Islet precursor cell (in vitro differentiated cells): ENCODE data around the gene KCNN3.

ENCODE experiments used
- DNase-seq: peaks from one replicate; pipeline ENCODE4 v3.0.0-alpha.2; 2018

The KCNN3 gene

DNA sequence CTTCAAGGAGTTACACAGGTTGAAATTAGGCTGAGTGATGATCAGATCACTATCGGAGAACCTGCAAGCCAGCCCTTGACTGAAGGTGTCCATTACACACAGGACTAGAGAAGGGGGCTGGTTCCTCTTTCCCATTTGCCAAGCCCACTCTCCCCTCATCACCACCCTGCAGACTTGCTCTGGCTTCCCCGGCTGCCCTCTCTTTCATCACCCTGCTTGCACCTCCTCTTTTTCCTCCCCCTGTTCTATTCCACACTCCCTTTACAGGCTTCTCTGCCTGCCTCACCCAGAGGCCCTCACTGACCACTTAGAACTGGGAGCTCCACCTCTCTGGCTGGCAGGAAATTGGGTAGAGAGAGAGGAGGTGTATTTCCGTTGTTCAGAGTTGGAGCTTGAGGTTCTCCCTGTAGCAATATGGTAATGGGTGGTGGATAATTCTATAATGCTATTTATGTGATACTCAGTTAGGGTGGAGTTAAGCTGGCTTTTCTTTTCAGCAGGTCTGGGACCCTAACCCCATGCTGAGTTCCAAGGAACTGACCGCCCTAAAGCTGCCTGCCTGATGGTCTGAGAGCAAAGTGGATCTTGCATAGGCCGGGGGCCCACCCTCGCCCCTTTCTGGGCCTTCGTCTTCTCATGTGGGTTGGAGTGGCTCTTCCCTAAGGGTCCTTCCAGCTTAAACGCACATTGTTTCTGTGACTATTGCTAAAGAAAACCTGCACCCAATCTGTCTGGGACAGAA, 150.3 kb downstream of the KCNN3 start:
- DNase-seq: no peak

DNA sequence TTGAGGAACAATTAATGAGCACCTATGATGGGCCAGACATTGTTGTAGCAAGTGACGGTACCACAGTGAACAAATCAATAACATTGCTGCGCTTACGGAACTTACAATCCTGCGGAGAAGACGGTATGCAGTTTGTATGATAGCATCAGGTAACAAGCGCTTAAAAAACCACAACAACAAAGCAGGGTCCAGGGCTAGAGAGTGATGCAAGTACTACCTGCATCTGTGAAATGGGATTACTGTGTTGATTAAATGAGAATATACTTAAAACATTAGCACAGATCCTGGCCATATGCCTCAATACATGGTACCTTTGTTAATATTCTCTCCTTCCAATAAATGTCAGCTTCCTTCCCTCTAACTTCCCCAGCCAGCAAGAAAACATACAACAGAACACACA, 151.5 kb downstream of the KCNN3 start:
- no peak for DNase-seq

DNA sequence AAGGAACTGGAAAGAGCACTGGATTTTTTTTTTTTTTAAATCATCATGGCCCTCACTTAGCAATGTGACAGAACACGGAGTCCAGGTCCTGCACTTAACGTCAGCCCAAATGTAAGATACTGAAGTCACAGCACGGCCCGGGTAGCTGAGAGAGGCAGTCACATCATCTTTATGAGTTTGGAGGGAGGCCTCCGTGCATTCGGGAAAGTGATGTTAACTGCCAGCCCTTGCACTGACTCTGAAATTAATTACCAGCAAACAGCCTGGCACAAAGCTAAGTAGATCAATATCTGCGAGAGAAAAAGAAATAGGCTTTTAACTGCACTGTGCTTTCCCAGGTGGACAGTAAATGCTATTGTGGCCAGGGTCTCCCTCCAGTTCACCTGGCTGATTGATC, 152.6 kb downstream of the KCNN3 start:
- DNase-seq: no peak

DNA sequence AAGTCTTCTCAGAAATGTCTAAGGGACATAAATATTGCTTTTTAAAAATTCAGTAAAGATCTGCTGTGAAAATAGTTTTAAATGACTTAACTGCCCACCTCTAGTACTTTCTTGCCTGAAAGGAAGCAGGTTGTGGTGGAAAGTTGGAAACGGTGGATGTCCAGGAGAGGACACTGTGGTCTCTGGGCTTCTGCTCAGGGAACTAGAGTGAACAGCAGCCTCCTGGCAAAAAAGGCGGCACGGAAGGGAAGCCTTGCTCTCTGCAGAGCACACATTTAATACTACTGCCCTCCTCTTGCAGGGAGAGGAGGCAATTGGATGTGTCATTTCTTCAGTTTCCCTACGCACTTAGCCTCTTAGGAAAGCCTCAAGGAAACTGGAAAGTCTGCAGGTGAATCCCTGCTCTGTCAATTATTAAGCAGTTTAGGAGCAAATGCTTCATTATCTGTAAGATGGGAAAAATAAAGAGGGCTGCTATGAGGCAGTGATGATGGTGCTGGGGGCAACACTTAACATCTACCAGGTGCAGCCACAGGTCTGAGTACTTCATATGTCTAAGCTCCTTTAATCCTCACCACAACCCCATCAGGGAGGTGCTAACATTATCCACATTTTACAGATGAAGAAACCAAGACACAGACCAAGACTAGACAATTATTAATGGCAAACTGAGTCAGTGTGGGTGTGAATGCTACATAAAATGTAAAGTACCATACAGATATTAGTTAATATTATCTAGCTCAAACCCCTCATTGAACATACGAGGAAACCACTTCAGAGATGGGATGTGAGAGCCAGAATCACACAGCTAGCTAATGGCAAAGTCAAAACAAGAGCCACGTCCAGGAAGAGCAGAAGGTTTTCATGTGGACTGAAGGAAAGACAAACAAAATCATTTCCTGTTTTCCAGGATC, 153.2 kb downstream of the KCNN3 start:
- no peak for DNase-seq

DNA sequence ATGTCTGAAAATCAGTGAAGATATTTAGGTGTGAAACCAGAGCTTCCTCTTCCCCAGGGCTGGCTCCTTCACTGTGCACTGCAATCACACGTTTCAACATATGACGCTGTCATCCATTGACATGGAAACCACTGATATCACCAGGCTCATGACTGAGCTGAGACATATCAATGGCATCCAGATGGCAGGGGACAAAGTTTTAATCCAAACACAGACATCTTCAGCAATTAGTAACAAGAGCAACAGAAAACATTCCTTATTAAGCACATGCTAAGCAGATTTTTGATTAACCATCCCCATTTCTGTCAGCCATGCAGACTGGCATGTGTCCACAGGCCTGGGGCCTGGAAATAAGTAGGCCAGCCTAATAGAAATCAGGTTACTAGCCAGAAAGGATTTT, 154.1 kb downstream of the KCNN3 start:
- no peak for DNase-seq

DNA sequence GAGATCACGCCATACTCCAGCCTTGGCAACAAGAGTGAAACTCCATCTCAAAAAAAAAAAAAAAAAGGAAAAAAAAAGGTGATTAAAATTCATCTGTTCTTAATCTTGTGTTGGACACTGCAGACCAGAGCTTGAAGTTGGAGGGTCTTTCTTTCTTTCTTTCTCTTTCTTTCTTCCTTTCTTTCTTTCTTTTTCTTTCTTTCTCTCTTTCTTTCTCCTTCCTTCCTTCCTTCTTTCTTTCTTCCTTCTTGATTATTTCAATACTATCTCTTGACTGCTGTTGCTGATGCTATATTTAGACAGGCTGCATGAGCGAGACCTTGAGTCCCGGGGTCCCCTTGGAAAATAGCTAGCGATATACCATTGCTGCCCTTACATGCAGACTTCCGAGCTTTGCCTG, 154.7 kb downstream of the KCNN3 start:
- DNase-seq: no peak

DNA sequence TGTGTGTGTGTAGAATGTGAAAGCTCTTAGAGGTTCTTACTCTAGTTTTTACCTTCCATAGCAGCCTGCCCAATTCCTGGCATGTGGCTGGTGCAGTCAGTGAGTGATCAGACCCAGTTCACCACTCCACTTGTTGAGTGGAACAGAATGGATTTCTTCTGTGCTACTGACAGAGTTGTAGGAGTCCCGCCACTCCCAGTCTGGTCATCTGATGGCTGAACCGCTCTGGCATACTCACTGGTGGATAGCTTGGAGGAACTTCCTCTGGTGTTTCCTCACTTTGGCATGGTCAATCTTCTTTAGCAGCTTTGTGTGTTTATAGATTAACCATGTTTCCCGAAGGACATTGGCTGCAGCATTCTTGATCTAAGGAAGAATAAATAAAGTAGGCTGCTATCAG, 155.4 kb downstream of the KCNN3 start:
- DNase-seq: no peak

DNA sequence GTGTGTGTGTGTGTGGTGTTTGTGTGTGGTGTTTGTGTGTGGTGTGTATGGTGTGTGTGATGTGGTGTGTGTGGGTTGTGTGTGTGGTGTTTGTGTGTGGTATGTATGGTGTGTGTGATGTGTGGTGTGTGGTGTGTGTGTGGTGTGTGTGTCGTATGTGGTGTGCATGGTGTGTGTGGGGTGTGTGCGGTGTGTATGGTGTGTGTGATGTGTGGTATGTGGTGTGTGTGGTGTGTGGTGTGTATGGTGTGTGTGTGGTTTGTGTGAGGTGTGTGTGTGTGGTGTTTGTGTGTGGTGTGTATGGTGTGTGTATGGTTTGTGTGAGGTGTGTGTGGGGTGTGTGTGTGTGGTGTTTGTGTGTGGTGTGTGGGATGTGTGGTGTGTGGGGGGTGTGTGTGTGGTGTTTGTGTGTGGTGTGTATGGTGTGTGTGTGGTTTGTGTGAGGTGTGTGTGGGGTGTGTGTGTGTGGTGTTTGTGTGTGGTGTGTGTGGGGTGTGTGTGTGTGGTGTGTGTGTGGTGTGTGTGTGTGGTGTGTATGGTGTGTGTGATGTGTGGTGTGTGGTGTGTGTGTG, 155.9 kb downstream of the KCNN3 start:
- DNase-seq: peak; percentile 25

DNA sequence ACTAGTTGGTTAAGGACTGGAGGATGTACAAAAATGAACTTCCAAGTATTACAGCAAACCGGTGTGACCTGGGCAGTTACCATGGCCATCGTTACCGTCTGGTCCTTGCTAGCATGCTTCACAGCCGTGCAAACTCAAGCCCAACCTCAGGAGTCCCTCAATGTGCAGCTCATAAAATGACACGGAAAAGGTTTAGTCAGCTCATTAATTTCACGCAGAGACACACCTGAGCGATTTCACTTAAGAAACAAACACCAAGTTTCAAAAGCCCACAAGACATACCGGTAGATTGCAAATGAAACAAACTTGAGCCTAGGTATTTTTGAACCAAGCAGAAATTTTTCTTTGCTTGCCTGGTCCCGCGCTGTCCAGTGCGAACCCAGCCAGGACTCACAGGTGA, 157.1 kb downstream of the KCNN3 start:
- peak; percentile 32 for DNase-seq

DNA sequence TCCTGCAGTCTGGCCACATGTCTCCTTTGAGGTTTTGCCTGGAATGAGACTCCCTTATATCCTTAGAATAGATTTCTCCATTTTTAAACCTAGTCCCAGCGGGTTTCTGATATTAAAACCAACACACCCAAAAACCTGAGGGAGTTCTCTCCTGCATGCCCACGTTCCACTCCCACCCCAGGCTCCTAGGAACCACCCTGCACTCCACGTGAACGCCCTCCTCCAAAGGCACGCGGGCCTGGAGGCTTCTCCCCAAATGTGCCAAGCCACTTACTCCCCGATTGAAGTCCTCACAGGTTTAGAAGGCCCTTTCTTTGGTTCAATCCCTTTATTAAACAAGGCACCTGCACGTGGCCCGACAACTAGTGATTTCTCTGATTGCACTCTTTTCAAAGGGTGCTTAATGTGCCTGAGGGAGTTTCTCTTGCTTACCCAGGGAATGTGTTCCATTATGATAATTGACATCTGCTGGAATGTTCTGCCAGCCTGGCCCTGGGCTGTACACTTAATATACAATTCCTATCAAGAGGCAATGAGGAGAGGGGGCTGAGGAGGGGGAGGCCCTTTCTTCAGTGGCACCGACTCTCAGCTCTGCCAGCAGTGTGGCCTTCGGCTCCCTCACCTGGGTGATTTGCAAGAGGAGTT, 157.8 kb downstream of the KCNN3 start:
- DNase-seq: peak; percentile 51

DNA sequence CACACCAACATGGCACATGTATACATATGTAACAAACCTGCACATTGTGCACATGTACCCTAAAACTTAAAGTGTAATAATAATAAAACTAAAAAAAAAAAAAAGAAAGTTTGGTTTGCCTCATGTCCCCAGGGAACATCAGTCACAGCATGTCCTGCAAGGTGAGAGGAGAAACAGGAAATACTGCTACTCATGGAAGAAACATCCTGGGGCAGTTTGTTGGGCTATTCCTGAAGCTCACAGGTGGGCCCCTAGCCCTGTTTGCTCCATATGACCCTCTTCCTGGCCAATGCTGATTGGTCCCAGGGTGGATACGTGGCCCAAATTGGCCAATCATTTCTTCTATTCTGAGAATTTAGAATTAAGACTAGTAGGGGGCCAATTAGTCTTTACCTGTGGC, 158.7 kb downstream of the KCNN3 start:
- peak; percentile 44 for DNase-seq

DNA sequence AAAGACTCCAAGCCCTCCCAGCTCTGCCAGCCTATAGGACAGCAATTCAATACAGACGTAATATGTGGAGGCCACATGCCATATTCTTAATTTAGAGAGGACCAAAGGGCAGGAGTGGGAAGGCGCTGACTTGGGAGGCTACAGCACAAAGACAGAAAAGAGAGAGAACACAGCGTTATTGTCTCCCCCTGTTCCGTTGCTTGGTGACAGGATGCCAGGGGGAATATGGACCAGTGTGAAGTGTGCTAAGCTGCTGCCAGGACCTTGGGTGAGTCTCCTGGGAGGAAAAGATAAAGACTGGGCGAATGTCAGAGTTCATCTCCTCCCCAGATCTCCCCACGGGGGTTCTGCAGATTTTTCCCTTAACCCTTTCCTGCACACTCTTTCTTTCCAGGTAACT, 160.0 kb downstream of the KCNN3 start:
- no peak for DNase-seq

DNA sequence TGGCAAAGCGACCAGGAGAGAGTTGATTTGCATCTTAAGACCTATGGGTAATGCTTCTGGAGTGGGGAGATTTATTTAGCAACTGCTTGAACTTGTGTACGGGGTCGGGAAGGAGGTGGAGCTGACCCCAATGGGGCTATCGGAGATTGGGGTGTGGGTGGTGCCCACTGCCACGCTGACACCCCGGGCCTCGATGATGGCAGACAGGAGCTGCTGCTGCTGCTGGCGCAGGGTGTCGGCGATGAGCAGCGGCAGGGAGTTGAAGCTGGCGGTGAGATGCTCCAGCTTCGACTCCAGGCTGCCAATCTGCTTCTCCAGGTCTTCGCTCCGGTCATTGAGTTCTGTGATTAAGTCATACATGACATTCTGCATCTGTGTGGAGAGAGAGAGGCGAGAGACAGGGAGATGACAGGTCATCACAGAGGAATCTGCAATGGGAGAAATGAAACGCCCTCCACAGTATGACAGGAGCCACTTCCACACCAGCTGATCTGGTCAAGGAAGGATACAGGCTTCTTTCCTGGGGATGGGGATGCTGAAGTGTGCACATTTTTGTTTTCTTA, 162.1 kb downstream of the KCNN3 start:
- DNase-seq: peak; percentile 47

DNA sequence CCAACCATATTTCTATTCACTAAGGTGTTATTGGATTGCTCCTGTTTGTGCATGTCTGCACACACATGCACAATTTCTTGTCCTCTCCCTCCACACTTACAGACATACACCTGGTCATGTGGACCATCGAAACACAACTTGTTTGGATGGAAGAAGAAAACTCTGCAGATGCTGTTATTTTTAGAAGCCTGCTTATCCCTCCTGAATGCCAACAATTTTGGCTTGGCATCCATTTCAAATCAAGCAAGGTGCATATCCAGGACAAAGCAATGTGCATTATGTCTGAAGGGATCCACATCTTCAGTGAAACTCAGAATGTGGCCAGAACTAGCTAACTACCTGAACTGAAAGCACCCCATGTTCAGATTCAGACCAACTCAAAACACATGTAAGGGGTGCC, 163.2 kb downstream of the KCNN3 start:
- no peak for DNase-seq

DNA sequence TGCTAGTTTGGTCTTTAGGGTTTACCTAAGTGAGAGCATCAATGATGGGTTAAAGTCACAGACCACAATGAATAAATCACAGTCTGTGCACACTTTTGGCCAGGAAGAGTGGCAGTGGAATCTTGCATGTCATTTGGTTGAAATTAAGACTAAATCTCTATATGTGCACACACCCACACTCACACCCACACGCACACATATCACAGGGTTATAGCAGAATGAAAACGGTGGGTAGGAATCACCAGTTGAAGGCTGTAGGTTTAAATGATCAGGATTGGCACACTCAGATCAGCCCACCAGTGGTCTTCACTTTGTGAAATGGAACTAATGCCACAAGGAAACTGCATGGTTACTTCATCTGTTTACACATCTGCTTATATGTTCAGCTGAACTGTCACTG, 164.5 kb downstream of the KCNN3 start:
- no peak for DNase-seq

DNA sequence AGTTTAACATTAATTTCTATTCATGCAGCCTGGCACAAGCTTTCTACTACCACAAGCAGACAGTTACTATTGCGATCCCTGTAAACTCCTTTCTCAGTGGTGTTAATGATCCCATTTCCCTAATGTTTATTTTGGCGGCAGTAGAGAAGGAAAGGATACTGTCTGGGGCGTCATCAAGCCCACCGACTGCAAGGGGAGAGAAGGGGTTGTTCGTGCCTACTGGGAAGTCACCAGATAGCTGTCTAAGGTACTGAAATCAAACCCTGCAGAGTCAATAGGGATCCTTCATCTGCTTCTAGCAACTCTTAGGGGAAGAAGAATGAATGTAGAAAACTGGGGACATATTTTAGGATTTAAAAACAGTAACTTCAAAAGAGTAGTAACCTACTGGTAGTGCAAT, 166.9 kb downstream of the KCNN3 start:
- DNase-seq: peak; percentile 50

DNA sequence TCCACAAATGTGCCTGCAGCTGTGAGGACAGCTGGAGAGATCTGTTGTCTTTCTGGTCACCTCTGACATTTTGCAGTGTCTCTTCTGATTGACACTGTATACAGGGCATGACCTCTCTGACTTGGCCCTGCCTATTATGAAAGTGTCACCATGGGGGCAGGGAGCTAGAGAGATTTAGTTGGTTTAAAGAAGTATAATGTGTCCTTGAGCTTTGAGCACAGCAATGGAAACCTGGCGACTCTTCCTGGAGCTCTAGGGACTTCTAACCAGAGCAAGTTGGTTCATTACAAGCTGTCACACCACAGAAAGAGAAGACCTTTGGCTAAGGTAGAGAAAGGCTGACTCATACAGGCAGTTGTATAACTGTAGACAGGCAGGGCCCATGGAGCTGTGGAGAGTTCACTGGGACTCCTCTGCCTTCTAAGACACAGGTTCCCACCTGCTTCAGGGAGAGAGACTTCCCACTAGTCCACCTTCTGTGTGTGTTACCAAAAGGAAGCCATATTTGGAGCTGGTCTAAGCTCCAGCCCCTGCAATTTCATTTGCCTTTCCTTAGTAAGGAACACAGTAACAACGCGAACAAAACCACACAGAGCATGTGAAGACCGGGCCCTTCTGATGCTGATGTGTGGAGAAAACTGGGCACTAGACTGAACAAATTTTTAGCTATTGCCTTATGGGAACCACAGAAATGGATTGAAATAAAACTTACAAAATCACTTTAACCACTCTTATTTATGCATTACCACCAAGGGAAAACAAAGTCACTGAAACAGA, 171.6 kb downstream of the KCNN3 start:
- no peak for DNase-seq

DNA sequence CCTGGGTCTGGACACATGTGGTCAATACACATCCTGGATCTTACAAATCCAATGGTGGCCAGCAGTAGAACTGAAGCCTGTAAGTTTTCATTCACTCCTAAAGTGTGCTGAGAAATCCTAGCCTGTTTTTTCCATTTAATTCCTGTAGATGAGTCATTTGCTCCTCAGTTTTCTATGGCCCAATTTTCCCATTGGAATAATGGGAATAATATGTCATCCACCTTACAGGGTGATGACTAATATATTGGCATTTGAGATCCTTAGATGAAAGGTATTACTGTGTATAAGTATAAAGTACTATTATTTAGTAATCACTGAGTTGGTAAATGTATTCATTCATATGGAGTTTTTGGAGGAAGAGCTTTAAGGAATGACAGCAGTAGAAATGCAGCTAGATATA, 172.4 kb downstream of the KCNN3 start:
- no peak for DNase-seq

DNA sequence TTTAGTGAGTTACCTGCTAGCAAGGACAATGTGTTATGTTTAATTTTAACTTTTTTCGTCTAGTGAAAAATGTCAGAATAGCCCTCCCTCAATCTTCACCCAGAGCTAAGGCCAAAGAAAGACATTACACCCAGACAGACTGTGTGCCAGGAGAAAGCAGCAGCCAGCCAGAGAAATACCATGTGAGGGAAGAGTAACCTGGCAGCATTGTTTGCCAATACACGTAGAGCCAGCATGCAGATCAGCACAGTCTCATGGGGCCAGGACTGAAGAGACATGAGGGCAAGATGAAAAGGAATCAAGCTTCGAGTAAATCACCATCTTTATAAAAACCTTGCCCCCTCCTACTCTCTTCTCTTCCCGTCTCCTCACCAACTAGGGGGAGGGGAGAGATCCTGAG, 173.6 kb downstream of the KCNN3 start:
- no peak for DNase-seq

DNA sequence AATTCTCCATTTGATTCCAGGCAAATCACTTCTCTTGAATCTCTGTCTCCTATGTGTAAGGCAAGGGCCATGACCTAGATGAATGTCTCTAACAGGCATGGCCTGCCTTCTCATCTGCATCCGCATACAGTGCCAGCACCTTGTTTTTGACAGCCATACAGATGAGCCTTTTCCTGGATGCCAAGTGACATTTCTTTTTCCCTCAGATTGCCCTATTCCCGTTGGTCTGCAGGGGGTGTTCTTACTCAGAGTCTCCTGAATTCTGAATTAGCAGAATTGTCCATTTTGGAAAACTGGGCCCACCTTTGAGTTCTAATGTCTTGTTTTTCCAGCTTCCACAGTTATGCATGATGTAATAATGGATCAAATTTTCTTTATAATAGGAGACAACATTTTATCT, 174.1 kb downstream of the KCNN3 start:
- peak; percentile 38 for DNase-seq

DNA sequence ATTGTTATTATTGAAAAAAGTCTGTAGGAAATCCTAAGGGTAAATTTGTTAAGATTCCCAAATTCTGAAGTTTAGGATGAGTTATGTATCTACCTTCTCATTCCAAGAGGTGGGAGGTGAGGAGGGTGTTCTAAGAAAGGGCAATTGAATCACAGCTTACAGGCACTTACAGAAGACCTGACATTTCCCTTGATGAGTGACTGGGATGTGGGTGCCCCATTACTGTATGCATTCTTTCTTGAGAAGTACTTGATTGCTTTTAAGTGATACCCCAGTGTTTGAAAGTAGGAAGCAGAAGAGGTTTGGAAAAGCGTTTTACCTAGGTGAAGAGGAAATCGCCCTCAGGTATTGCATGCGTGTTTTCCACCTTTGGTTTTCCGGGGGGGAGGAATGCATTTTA, 175.1 kb downstream of the KCNN3 start:
- DNase-seq: no peak

DNA sequence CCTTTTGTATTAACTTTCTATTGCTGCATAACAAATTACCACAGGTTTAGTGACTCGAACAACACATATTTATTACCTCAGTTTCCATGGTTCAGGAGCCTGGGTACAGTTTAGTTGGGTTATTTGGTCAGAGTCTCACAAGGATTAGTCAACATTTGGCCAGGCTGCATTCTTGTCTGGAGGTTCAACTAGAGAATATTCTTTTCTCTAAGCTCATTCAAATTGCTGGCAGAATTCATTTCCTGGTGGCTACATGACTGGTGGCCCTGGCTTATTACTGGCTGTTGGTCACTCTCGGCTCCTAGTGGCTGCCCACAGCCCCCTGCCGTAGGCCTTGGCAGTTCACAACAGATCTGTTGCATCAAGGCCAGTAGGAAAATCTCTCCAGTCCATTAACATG, 181.0 kb downstream of the KCNN3 start:
- DNase-seq: no peak
